C1 segment of cervical spinal cord (tissue), 14 donors: Measurements from ENCODE around the gene MACROH2A2.

Source experiments
- DNase-seq, 14 donors: peaks; one replicate each; lab custom pipeline; 2025; lab: John Stamatoyannopoulos, UW

MACROH2A2 gene

GRCh38 chr10:70126700-70127395 is 74.2 kb downstream of the MACROH2A2 start:
- no peak for DNase-seq

- no peak for DNase-seq
Measured at GRCh38 chr10:70130878-70131559, 78.4 kb downstream of the MACROH2A2 start.

- DNase-seq: no peak
Measured at GRCh38 chr10:70131560-70131937, 78.9 kb downstream of the MACROH2A2 start.

GRCh38 chr10:70132098-70133029 is 79.7 kb downstream of the MACROH2A2 start, which contains the start of gene AIFM2:
Gene AIFM2 (minus strand): TSS chr10:70132825. CDS start chr10:70124084, 8,741 bp downstream.
- DNase-seq: peak in 4 of 14 donors; percentile 10 to 31 (median 22)

GRCh38 chr10:70135046-70135445 is 82.4 kb downstream of the MACROH2A2 start:
- DNase-seq: no peak

GRCh38 chr10:70135684-70136083 is 83.0 kb downstream of the MACROH2A2 start:
- no peak for DNase-seq

- DNase-seq: no peak
Measured at GRCh38 chr10:70137135-70137534, 84.5 kb downstream of the MACROH2A2 start.

GRCh38 chr10:70137927-70138883 is 85.6 kb downstream of the MACROH2A2 start:
- DNase-seq: no peak

- DNase-seq: no peak
Measured at GRCh38 chr10:70139151-70139996, 86.7 kb downstream of the MACROH2A2 start.

GRCh38 chr10:70139997-70140250 is 87.3 kb downstream of the MACROH2A2 start:
- no peak for DNase-seq

GRCh38 chr10:70140297-70140696 is 87.7 kb downstream of the MACROH2A2 start:
- DNase-seq: no peak

- DNase-seq: no peak
Measured at GRCh38 chr10:70142555-70142954, 89.9 kb downstream of the MACROH2A2 start.

- no peak for DNase-seq
Measured at GRCh38 chr10:70144372-70145110, 91.9 kb downstream of the MACROH2A2 start.

GRCh38 chr10:70145166-70145665 is 92.6 kb downstream of the MACROH2A2 start:
- DNase-seq: no peak

GRCh38 chr10:70145666-70146488 is 93.2 kb downstream of the MACROH2A2 start:
- peak in 10 of 14 donors; percentile 5 to 75 (median 53) for DNase-seq

- DNase-seq: peak; percentile 59 to 96 (median 92)
Measured at GRCh38 chr10:70146489-70147258, 94.0 kb downstream of the MACROH2A2 start, which contains the start of gene TYSND1. Gene TYSND1 (minus strand): TSS chr10:70146700. CDS start chr10:70146586, 114 bp downstream.

- DNase-seq: no peak
Measured at GRCh38 chr10:70147259-70147625, 94.6 kb downstream of the MACROH2A2 start.
